SK-N-SH (cell line): ENCODE measurements around the gene SLC13A4. TPM values are rescaled to one million over a fixed set of nuclear protein-coding genes. Genes with fewer than 3 reads are reported as not detected.

Experiments
- CTCF ChIA-PET: fragments of 300-600, 350-600 bp; formaldehyde crosslinking; extraction: SDS; loops from one replicate; lab custom pipeline; 2021; lab: Yijun Ruan, JAX
- POLR2A ChIA-PET: fragments of 350-600 bp; sonication (Branson Sonifier 250); formaldehyde crosslinking; extraction: SDS; loops from one replicate; lab custom pipeline; 2020; ENCODE audit warnings: antibody characterized with exemption, inconsistent platforms; lab: Yijun Ruan, JAX
- DNase-seq: peaks from one replicate; pipeline ENCODE4 v3.0.0; 2012
- H2AFZ ChIP-seq: fragments of 200-600 bp; sonication (generic); 2 replicates; pipeline ENCODE4 v1.8.1; 2016; ENCODE audit warnings: antibody characterized with exemption, mild to moderate bottlenecking, low read depth
- H3F3A ChIP-seq: fragments of 200-600 bp; sonication (generic); replicated peaks from 2 replicates; pipeline ENCODE3; 2016; ENCODE audit warnings: antibody characterized with exemption, mild to moderate bottlenecking; ENCODE audit not compliant: insufficient read depth
- H3K27ac ChIP-seq, 2 experiments: fragments of 200-500 bp in 1 of 2; fragments of 200-600 bp in 1 of 2; sonication (Bioruptor generic) in 1 of 2; sonication (generic), shearing (Covaris generic) in 1 of 2; 2 replicates each; pipeline versions ENCODE4 v1.5.1 to v1.6.1; 2014 to 2016; ENCODE audit warnings: low read depth in 2 of 2, inconsistent platforms in 1 of 2, low read length in 1 of 2, mild to moderate bottlenecking in 1 of 2, mixed read lengths in 1 of 2
- H3K27me3 ChIP-seq: fragments of 200-600 bp; sonication (generic), shearing (Covaris generic); 2 replicates; pipeline ENCODE4 v1.6.1; 2016; ENCODE audit warnings: mixed run types; ENCODE audit not compliant: insufficient read depth
- H3K36me3 ChIP-seq, 2 experiments: fragments of 200-500 bp in 1 of 2; fragments of 200-600 bp in 1 of 2; sonication (Bioruptor generic) in 1 of 2; sonication (generic) in 1 of 2; replicated peaks in 1 of 2; 2 replicates each; pipeline versions ENCODE3 to v1.5.1; 2014 to 2016; ENCODE audit warnings: low read length in 1 of 2, mild to moderate bottlenecking in 1 of 2; ENCODE audit not compliant: insufficient read depth in 2 of 2, control insufficient read depth in 1 of 2
- H3K4me1 ChIP-seq, 2 experiments: fragments of 200-500 bp in 1 of 2; fragments of 200-600 bp in 1 of 2; sonication (Bioruptor generic) in 1 of 2; sonication (generic), shearing (Covaris generic) in 1 of 2; 2 replicates each; pipeline versions ENCODE4 v1.5.1 to v1.6.1; 2014 to 2016; ENCODE audit warnings: low read depth in 1 of 2, low read length in 1 of 2, mixed run types in 1 of 2; ENCODE audit not compliant: insufficient read depth in 2 of 2, control insufficient read depth in 1 of 2
- H3K4me2 ChIP-seq: fragments of 200-600 bp; sonication (generic), shearing (Covaris generic); 2 replicates; pipeline ENCODE4 v1.6.1; 2017; ENCODE audit warnings: mixed run types
- H3K4me3 ChIP-seq, 2 experiments: fragments of 200-500 bp in 1 of 2; fragments of 200-600 bp in 1 of 2; sonication (Bioruptor generic) in 1 of 2; sonication (generic), shearing (Covaris generic) in 1 of 2; 2 replicates each; pipeline versions ENCODE4 v1.5.1 to v1.8.1; 2014 to 2016; ENCODE audit warnings: low read depth in 2 of 2, inconsistent platforms in 1 of 2, low read length in 1 of 2, mild to moderate bottlenecking in 1 of 2, mixed read lengths in 1 of 2, moderate library complexity in 1 of 2
- H3K79me2 ChIP-seq: fragments of 200-600 bp; sonication (generic); 2 replicates; pipeline ENCODE4 v1.8.1; 2017; ENCODE audit warnings: mild to moderate bottlenecking; ENCODE audit not compliant: insufficient read depth
- H3K9ac ChIP-seq: fragments of 200-600 bp; sonication (generic); 2 replicates; pipeline ENCODE4 v1.6.1; 2017; ENCODE audit warnings: mixed run types
- H3K9me2 ChIP-seq: fragments of 200-600 bp; sonication (generic); 2 replicates; pipeline ENCODE4 v1.6.1; 2017; ENCODE audit warnings: mixed run types
- H3K9me3 ChIP-seq: fragments of 200-600 bp; sonication (generic); 2 replicates; pipeline ENCODE4 v1.6.1; 2017; ENCODE audit warnings: mixed run types, mild to moderate bottlenecking, moderate library complexity
- H4K20me1 ChIP-seq: fragments of 200-600 bp; sonication (generic); 2 replicates; pipeline ENCODE4 v1.6.1; 2017; ENCODE audit warnings: mild to moderate bottlenecking, mixed run types; ENCODE audit not compliant: insufficient read depth
- CTCF ChIP-seq: fragments of 200-600 bp; sonication (generic); IDR thresholded peaks from 2 replicates; pipeline ENCODE4 v1.6.1; 2017; ENCODE audit warnings: antibody characterized with exemption, mild to moderate bottlenecking, moderate library complexity
- EP300 ChIP-seq, 2 experiments: IDR thresholded peaks; 2 replicates each; pipeline versions ENCODE4 v1.4.0 to v1.6.1; 2012; ENCODE audit warnings: borderline replicate concordance in 1 of 2, low read depth in 1 of 2, low read length in 1 of 2
- FOXJ3 ChIP-seq: sonication (generic); formaldehyde crosslinking; IDR thresholded peaks from 2 replicates; pipeline ENCODE4 v1.5.1; 2020; ENCODE audit warnings: mild to moderate bottlenecking, missing genetic modification reagents
- NRF1 ChIP-seq: IDR thresholded peaks from 2 replicates; pipeline ENCODE4 v1.6.1; 2012; ENCODE audit warnings: low read depth, mild to moderate bottlenecking, low read length
- POLR2AphosphoS5 ChIP-seq: IDR thresholded peaks from 2 replicates; pipeline ENCODE4 v1.6.1; 2012; ENCODE audit warnings: low read depth, low read length
- RAD21 ChIP-seq: IDR thresholded peaks from 2 replicates; pipeline ENCODE4 v1.6.1; 2012; ENCODE audit warnings: mild to moderate bottlenecking, low read length
- RXRA ChIP-seq: IDR thresholded peaks from 2 replicates; pipeline ENCODE4 v1.4.0; 2012; ENCODE audit warnings: low read depth, mild to moderate bottlenecking, borderline replicate concordance
- SIN3A ChIP-seq: IDR thresholded peaks from 2 replicates; pipeline ENCODE4 v1.6.1; 2012; ENCODE audit warnings: low read depth, mild to moderate bottlenecking, low read length, moderate library complexity, borderline replicate concordance
- SMC3 ChIP-seq: IDR thresholded peaks from 2 replicates; pipeline ENCODE4 v1.6.1; 2012; ENCODE audit warnings: low read depth, low read length, improper control_type of control experiment
- TEAD4 ChIP-seq: IDR thresholded peaks from 2 replicates; pipeline ENCODE4 v1.4.0; 2012; ENCODE audit warnings: mild to moderate bottlenecking, borderline replicate concordance; ENCODE audit not compliant: insufficient read depth
- ZBTB33 ChIP-seq: IDR thresholded peaks from 2 replicates; pipeline ENCODE4 v1.4.0; 2012; ENCODE audit warnings: low read depth, borderline replicate concordance
- WGBS: methylation state at CpG from one replicate; pipeline ENCODE4 v1.1.6; 2017; ENCODE audit warnings: low lambda C conversion rate; 5-methylcytosine and 5-hydroxymethylcytosine counted together
- polyA plus RNA-seq, 3 experiments: library from polyadenylated mRNA; depleted of rRNA; stranded (reverse); fragments of >200 nt; gene quantifications; 2 replicates each; pipeline ENCODE4 v1.2.3, GENCODE V29; 2012

SLC13A4 gene
- polyA plus RNA-seq, 1 of the 3 experiments (the other 2 are of a cell fraction): 0.30 TPM

GRCh38 chr7:135647755-135648154, 80.2 kb downstream of the SLC13A4 start:
- no peak overlapping the region for H2AFZ ChIP-seq
- H3K36me3 ChIP-seq: peaks cover 44 to 62% of the 10 kb centered on the region in 2 experiments
- H3F3A ChIP-seq: no peaks in the 10 kb centered on the region
- H3K9me3 ChIP-seq: no peaks in the 10 kb centered on the region
- ChIA-PET POLR2A (no interaction called here), CTCF (interaction anchor here (1.9 to 11.7 kb wide), 4 partner anchors 13 to 373 kb away, joined by 4 to 273 read pairs (median 108); partner anchors contain the start of gene STMP1)
- no peak overlapping the region for H3K9ac ChIP-seq
- H3K9me2 ChIP-seq: no peaks in the 10 kb centered on the region
- H3K4me1 ChIP-seq: peaks cover 0 to 6% of the 10 kb centered on the region in 2 experiments; a peak in 2 of 4 replicates
- no peaks in the 10 kb centered on the region for H3K79me2 ChIP-seq
- TF ChIP-seq EP300 (IDR thresholded peaks at IDR 0.05; ENCODE audit: borderline replicate concordance in 1 of 2, low read depth in 1 of 2, low read length in 1 of 2): no peak
- no peak for TF ChIP-seq SIN3A
- no peak for TF ChIP-seq TEAD4
- TF ChIP-seq FOXJ3 (CRISPR knock-in tag): no peak
- no peak for TF ChIP-seq ZBTB33
- TF ChIP-seq POLR2AphosphoS5: no peak
- TF ChIP-seq NRF1: no peak
- no peak for TF ChIP-seq RXRA
- no peak for TF ChIP-seq RAD21
- no peaks in the 10 kb centered on the region for H3K27me3 ChIP-seq
- no peaks in the 10 kb centered on the region for H4K20me1 ChIP-seq
- H3K4me2 ChIP-seq: no peak overlapping the region
- H3K4me3 ChIP-seq: no peak overlapping the region
- DNase-seq: no peak
- H3K27ac ChIP-seq: no peak overlapping the region
- 88% methylated on average over 1 of the region's 1 CpG for WGBS

GRCh38 chr7:135645296-135645904, 82.6 kb downstream of the SLC13A4 start:
- peak overlapping the region in 1 of 2 experiments; percentile 24; a peak in 2 of 4 replicates for H3K27ac ChIP-seq
- CTCF ChIA-PET: interaction anchor here (0.6 to 11.7 kb wide), 70 partner anchors 8 to 584 kb away, joined by 3 to 273 read pairs (median 4); partner anchors contain the start of genes NUP205 and STMP1
- H3K4me1 ChIP-seq: peaks cover 0 to 6% of the 10 kb centered on the region in 2 experiments; a peak in 2 of 4 replicates
- H3K4me3 ChIP-seq: no peak overlapping the region
- H2AFZ ChIP-seq: no peak overlapping the region
- no peaks in the 10 kb centered on the region for H3K27me3 ChIP-seq
- DNase-seq: peak; percentile 62
- H3K9me3 ChIP-seq: no peaks in the 10 kb centered on the region
- peaks cover 53 to 75% of the 10 kb centered on the region in 2 experiments for H3K36me3 ChIP-seq
- H4K20me1 ChIP-seq: no peaks in the 10 kb centered on the region
- WGBS: 49% methylated on average over 6 of the region's 6 CpGs
- no peak overlapping the region for H3K9ac ChIP-seq
- POLR2A ChIA-PET: interaction anchor here (0.8 kb wide), 1 partner anchor 16 kb away, joined by 3 read pairs; no protein-coding TSS in a partner anchor
- no peaks in the 10 kb centered on the region for H3F3A ChIP-seq
- H3K9me2 ChIP-seq: no peaks in the 10 kb centered on the region
- H3K79me2 ChIP-seq: no peaks in the 10 kb centered on the region
- TF ChIP-seq TEAD4 (no peak), CTCF (peak; percentile 92), SMC3 (peak; percentile 86), RAD21 (peak; percentile 80)
- no peak overlapping the region for H3K4me2 ChIP-seq
